Transverse colon (tissue), 4 donors: ENCODE measurements around the gene ITIH4.

Experiments
- EP300 ChIP-seq: sonication (generic); formaldehyde crosslinking; IDR thresholded peaks from one replicate; pipeline ENCODE4 v1.6.1; 2017; ENCODE audit warnings: antibody characterized with exemption, low read depth
- POLR2A ChIP-seq: fragments of 450-650 bp; IDR thresholded peaks from one replicate; pipeline ENCODE4 v1.6.1; 2016; ENCODE audit warnings: antibody characterized with exemption, mild to moderate bottlenecking, moderate library complexity
- POLR2AphosphoS5 ChIP-seq, 3 donors: sonication (generic); formaldehyde crosslinking; IDR thresholded peaks; one replicate each; pipeline ENCODE4 v1.6.1; 2016; ENCODE audit warnings: antibody characterized with exemption in 3 of 3
- TF ChIP-seq, protein P1 (sequence below), 5 experiments: fragments of 200-600 bp in 3 of 5; fragments of 450-650 bp in 2 of 5; sonication (generic) in 3 of 5; IDR thresholded peaks; 1 replicate in 2 of 5; 2 replicates in 3 of 5; pipeline ENCODE4 v1.5.1; 2016 to 2017; ENCODE audit warnings: antibody characterized with exemption in 5 of 5, inconsistent platforms in 3 of 5, mild to moderate bottlenecking in 2 of 5, moderate library complexity in 1 of 5

DNA sequence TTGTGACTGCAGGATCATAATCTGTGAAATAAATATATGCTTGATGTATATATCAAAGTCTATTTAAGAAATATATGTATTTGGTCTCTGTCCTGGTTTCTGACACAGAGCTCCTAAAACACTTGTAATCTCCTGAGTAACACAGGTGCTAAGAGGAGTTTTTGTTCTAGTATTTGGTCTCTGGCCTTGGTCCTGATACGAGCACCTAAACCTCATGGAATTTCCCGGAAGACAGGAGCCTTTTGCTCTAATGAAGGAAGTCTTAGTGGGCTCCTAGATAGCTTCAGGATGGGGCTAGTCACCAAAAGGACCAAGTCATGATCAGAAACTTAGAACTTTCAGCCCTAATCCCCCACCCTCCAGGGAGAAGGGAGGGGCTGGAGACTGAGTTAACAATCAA is 23.5 kb upstream of the ITIH4 start:
- no peak for TF ChIP-seq EP300
- TF ChIP-seq POLR2AphosphoS5 (IDR thresholded peaks at IDR 0.05) = no peak
- TF ChIP-seq, protein P1, sequence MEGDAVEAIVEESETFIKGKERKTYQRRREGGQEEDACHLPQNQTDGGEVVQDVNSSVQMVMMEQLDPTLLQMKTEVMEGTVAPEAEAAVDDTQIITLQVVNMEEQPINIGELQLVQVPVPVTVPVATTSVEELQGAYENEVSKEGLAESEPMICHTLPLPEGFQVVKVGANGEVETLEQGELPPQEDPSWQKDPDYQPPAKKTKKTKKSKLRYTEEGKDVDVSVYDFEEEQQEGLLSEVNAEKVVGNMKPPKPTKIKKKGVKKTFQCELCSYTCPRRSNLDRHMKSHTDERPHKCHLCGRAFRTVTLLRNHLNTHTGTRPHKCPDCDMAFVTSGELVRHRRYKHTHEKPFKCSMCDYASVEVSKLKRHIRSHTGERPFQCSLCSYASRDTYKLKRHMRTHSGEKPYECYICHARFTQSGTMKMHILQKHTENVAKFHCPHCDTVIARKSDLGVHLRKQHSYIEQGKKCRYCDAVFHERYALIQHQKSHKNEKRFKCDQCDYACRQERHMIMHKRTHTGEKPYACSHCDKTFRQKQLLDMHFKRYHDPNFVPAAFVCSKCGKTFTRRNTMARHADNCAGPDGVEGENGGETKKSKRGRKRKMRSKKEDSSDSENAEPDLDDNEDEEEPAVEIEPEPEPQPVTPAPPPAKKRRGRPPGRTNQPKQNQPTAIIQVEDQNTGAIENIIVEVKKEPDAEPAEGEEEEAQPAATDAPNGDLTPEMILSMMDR (IDR thresholded peaks at IDR 0.05) = no peak
- TF ChIP-seq POLR2A = no peak
